ENCODE data around the gene VPS8. TPM values are rescaled to one million over a fixed set of nuclear protein-coding genes. Genes with fewer than 3 reads are reported as not detected.

The VPS8 gene
- total and polyA plus RNA-seq, 9 of the 15 experiments (the other 6 are each of a cell fraction or from before 2014, with no cell fraction given): 7.2 to 41.0 (median 28.3) TPM

GRCh38 chr3:184896336-184896735, 84.4 kb downstream of the VPS8 start (continued):
- TF ChIP-seq, protein P1, sequence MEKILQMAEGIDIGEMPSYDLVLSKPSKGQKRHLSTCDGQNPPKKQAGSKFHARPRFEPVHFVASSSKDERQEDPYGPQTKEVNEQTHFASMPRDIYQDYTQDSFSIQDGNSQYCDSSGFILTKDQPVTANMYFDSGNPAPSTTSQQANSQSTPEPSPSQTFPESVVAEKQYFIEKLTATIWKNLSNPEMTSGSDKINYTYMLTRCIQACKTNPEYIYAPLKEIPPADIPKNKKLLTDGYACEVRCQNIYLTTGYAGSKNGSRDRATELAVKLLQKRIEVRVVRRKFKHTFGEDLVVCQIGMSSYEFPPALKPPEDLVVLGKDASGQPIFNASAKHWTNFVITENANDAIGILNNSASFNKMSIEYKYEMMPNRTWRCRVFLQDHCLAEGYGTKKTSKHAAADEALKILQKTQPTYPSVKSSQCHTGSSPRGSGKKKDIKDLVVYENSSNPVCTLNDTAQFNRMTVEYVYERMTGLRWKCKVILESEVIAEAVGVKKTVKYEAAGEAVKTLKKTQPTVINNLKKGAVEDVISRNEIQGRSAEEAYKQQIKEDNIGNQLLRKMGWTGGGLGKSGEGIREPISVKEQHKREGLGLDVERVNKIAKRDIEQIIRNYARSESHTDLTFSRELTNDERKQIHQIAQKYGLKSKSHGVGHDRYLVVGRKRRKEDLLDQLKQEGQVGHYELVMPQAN (IDR thresholded peaks at IDR 0.05; ENCODE audit: borderline replicate concordance): no peak
- TF ChIP-seq SMAD2 (IDR thresholded peaks at IDR 0.05; ENCODE audit: low read depth, low read length): no peak
- no peak for TF ChIP-seq HDGF (IDR thresholded peaks at IDR 0.05)

DNA sequence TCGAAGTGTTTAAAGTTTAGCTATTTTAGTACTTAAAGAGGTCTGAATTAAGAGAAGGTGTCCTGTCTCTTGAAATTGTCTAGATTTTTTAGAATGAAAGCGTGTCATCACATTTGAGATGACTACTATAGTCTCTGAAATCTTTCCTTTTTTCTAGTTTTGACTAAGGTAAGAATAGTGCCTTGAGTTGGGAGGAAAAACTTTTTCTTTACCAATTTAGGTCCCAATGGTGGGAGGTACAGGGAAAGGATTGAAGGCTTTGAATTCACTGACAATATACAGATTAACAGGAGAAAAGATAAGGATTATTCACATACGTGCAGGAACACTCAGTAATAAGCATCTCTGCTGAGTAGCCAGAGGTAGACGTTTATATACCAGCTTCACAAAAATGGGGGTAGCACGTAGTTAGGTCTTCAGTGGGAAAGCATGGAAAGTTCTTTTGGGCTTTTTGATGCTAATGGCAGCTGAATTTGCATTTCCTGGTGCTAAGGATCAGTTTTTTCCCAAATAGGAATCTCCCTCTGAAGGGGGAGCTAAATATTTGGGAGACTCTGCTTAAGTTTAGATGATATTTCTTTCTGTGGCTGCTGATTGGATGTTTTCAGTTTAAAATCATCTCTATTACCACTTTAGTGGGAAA, 88.1 kb downstream of the VPS8 start:
- ATAC-seq (no peak), FAIRE-seq (no peak), DNase-seq (ENCODE audit: extremely low read depth in 1 of 4, low spot score in 3 of 4) (no peak)
- in situ Hi-C loops (cut with MboI) (no loop called here), intact Hi-C loops (cut with micrococcal nuclease) (no loop called here)
- Histone ChIP-seq H3K9me1 (ENCODE audit: control insufficient read depth, insufficient read depth, low read length) (no peaks in the 10 kb centered on the region), H3K4me2 (ENCODE audit: insufficient read depth, low read length) (no peak overlapping the region), H3K4me1 (replicated peaks in 1 of 2; ENCODE audit: control insufficient read depth in 2 of 2, insufficient read depth in 2 of 2, low read length in 2 of 2) (no peaks in the 10 kb centered on the region), H3K9me3 (replicated peaks; ENCODE audit: control insufficient read depth, insufficient read depth, low read depth, low read length) (no peaks in the 10 kb centered on the region), H3K9ac (ENCODE audit: insufficient read depth in 1 of 2, low read depth in 2 of 2, low read length in 2 of 2) (no peak overlapping the region), H3K27me3 (ENCODE audit: control insufficient read depth in 2 of 2, insufficient read depth in 2 of 2, low read length in 2 of 2) (no peaks in the 10 kb centered on the region), H3K36me3 (ENCODE audit: control insufficient read depth, insufficient read depth, low read length) (no peaks in the 10 kb centered on the region; the same call in 2 of the 3 replicates), H2AFZ (ENCODE audit: low read depth, low read length) (no peak overlapping the region), H4K20me1 (replicated peaks; ENCODE audit: control insufficient read depth, insufficient read depth, low read length) (no peaks in the 10 kb centered on the region), H3K4me3 (no peak overlapping the region), H3K79me2 (ENCODE audit: control insufficient read depth, insufficient read depth, low read length) (no peaks in the 10 kb centered on the region), H3K27ac (ENCODE audit: extremely low read depth, low read depth, low read length) (no peak overlapping the region)
- BruUV-seq (replicated peaks): no TSS peak
- CTCF ChIA-PET (ENCODE audit: low intra/inter-chr PET ratio): no interaction called here
- POLR2A ChIA-PET: interaction anchor here (0.5 kb wide), 1 partner anchor 338 kb away, joined by 3 read pairs; no protein-coding TSS in a partner anchor
- 68% methylated on average over 5 of the region's 5 CpGs for WGBS (ENCODE audit: insufficient coverage, low coverage, missing lambda C conversion rate)
- TF ChIP-seq HCFC1 (IDR thresholded peaks at IDR 0.05; ENCODE audit: low read depth, low read length) (no peak), MYC (IDR thresholded peaks at IDR 0.05; ENCODE audit: low read depth, low read length) (no peak), MYC (CRISPR knock-in tag; IDR thresholded peaks at IDR 0.05; ENCODE audit: borderline replicate concordance, low read depth) (no peak), ZFPM2 (CRISPR knock-in tag; IDR thresholded peaks at IDR 0.05) (no peak), ARNT (IDR thresholded peaks at IDR 0.05) (no peak), SMARCB1 (IDR thresholded peaks at IDR 0.05; ENCODE audit: insufficient read length, low read depth) (no peak), TBL1XR1 (IDR thresholded peaks at IDR 0.05; ENCODE audit: low read length in 2 of 2) (no peak), U2AF2 (optimal IDR thresholded peaks at IDR 0.05; ENCODE audit: low read depth, low read length) (no peak), HBP1 (CRISPR knock-in tag; IDR thresholded peaks at IDR 0.05) (no peak), ZSCAN29 (IDR thresholded peaks at IDR 0.05) (no peak)
- TF ChIP-seq, protein P2, sequence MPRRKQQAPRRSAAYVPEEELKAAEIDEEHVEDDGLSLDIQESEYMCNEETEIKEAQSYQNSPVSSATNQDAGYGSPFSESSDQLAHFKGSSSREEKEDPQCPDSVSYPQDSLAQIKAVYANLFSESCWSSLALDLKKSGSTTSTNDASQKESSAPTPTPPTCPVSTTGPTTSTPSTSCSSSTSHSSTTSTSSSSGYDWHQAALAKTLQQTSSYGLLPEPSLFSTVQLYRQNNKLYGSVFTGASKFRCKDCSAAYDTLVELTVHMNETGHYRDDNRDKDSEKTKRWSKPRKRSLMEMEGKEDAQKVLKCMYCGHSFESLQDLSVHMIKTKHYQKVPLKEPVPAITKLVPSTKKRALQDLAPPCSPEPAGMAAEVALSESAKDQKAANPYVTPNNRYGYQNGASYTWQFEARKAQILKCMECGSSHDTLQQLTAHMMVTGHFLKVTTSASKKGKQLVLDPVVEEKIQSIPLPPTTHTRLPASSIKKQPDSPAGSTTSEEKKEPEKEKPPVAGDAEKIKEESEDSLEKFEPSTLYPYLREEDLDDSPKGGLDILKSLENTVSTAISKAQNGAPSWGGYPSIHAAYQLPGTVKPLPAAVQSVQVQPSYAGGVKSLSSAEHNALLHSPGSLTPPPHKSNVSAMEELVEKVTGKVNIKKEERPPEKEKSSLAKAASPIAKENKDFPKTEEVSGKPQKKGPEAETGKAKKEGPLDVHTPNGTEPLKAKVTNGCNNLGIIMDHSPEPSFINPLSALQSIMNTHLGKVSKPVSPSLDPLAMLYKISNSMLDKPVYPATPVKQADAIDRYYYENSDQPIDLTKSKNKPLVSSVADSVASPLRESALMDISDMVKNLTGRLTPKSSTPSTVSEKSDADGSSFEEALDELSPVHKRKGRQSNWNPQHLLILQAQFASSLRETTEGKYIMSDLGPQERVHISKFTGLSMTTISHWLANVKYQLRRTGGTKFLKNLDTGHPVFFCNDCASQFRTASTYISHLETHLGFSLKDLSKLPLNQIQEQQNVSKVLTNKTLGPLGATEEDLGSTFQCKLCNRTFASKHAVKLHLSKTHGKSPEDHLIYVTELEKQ (CRISPR knock-in tag; IDR thresholded peaks at IDR 0.05): no peak

Data from K562 (cell line).